Esophagus muscularis mucosa (tissue), 4 donors: ENCODE measurements around the gene TUBB4A. TPM values are rescaled to one million over a fixed set of nuclear protein-coding genes. Genes with fewer than 3 reads are reported as not detected.

Source experiments
- DNase-seq: peaks from one replicate; pipeline ENCODE4 v3.0.0-alpha.2; 2017; ENCODE audit errors: extremely low spot score
- H3K27ac ChIP-seq, 4 donors: fragments of 200-600 bp; sonication (generic); replicated peaks in 1 of 4; 1 replicate in 3 of 4; 2 replicates in 1 of 4; pipeline ENCODE4 v1.5.1; 2016 to 2019; ENCODE audit warnings: mild to moderate bottlenecking in 1 of 4
- H3K27me3 ChIP-seq, 4 donors: fragments of 200-600 bp; sonication (generic); one replicate each; pipeline versions ENCODE4 v1.5.1 to v1.6.0; 2016 to 2019
- H3K36me3 ChIP-seq, 4 donors: fragments of 200-600 bp; sonication (generic); one replicate each; pipeline ENCODE4 v1.5.1; 2016 to 2019
- H3K4me1 ChIP-seq, 4 donors: fragments of 200-600 bp; sonication (generic); one replicate each; pipeline ENCODE4 v1.5.1; 2016 to 2019
- H3K4me3 ChIP-seq, 4 donors: fragments of 200-600 bp; sonication (generic); 1 replicate in 2 of 4; 2 replicates in 2 of 4; pipeline ENCODE4 v1.5.1; 2016 to 2019; ENCODE audit warnings: mild to moderate bottlenecking in 4 of 4, moderate library complexity in 1 of 4
- H3K9me3 ChIP-seq, 4 donors: fragments of 200-600 bp; sonication (generic); 1 replicate in 3 of 4; 2 replicates in 1 of 4; pipeline ENCODE4 v1.5.1; 2016 to 2019
- EP300 ChIP-seq: sonication (generic); formaldehyde crosslinking; IDR thresholded peaks from one replicate; pipeline ENCODE4 v1.6.1; 2017; ENCODE audit warnings: antibody characterized with exemption
- POLR2A ChIP-seq: fragments of 450-650 bp; IDR thresholded peaks from one replicate; pipeline ENCODE4 v1.6.1; 2017; ENCODE audit warnings: antibody characterized with exemption, moderate library complexity, mild to moderate bottlenecking, low read depth
- POLR2AphosphoS5 ChIP-seq, 2 donors: sonication (generic); formaldehyde crosslinking; IDR thresholded peaks; one replicate each; pipeline ENCODE4 v1.6.1; 2017; ENCODE audit warnings: antibody characterized with exemption in 2 of 2
- WGBS: methylation state at CpG from one replicate; pipeline ENCODE4 v1.1.5; 2018; 5-methylcytosine and 5-hydroxymethylcytosine counted together
- intact Hi-C: fragments of 100-400 bp; cut with DNase I; formaldehyde crosslinking; loops from one replicate; pipeline ENCODE4 v1.15.1; 2023
- total RNA-seq, 4 donors: library from RNA; depleted of rRNA; stranded (reverse); fragments of >200 nt; gene quantifications; one replicate each; pipeline versions ENCODE4 v1.1.0 to v1.2.1, GENCODE V29; 2016
- TF ChIP-seq, protein P1 (sequence below), 3 experiments: fragments of 200-600 bp in 2 of 3; fragments of 450-650 bp in 1 of 3; sonication (generic) in 2 of 3; IDR thresholded peaks; one replicate each; pipeline ENCODE4 v1.5.1; 2017 to 2019; ENCODE audit warnings: antibody characterized with exemption in 3 of 3, mild to moderate bottlenecking in 2 of 3, moderate library complexity in 1 of 3

The TUBB4A gene
- total RNA-seq, 4 donors from 2014 or later: 1.7 to 4.7 (median 3.4) TPM

DNA sequence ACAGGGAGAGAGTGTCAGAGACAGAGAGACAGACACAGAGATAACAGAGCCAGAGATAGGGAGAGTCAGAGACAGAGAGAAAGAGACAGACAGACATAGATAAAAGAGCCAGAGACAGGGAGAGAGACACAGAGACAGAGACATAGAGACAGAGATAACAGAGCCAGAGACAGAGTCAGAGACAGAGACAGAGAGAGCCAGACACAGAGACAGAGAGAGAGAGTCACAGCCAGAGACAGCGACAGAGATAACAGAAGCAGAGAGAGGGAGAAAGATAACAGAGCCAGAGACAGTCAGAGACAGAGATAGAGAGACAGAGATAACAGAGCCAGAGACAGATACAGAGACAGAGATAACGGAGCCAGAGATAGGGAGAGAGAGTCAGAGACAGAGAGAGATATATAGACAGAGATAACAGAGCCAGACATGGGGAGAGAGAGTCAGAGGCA lies 27.9 kb upstream of the TUBB4A start:
- H3K4me3 ChIP-seq: peak overlapping the region; percentile 58 to 68 (median 61)
- TF ChIP-seq POLR2AphosphoS5 (IDR thresholded peaks at IDR 0.05) (no peak), EP300 (no peak), POLR2A (no peak)
- TF ChIP-seq, protein P1, sequence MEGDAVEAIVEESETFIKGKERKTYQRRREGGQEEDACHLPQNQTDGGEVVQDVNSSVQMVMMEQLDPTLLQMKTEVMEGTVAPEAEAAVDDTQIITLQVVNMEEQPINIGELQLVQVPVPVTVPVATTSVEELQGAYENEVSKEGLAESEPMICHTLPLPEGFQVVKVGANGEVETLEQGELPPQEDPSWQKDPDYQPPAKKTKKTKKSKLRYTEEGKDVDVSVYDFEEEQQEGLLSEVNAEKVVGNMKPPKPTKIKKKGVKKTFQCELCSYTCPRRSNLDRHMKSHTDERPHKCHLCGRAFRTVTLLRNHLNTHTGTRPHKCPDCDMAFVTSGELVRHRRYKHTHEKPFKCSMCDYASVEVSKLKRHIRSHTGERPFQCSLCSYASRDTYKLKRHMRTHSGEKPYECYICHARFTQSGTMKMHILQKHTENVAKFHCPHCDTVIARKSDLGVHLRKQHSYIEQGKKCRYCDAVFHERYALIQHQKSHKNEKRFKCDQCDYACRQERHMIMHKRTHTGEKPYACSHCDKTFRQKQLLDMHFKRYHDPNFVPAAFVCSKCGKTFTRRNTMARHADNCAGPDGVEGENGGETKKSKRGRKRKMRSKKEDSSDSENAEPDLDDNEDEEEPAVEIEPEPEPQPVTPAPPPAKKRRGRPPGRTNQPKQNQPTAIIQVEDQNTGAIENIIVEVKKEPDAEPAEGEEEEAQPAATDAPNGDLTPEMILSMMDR (IDR thresholded peaks at IDR 0.05): no peak
- H3K27ac ChIP-seq: peak overlapping the region; percentile 67 to 69 (median 68)
- H3K9me3 ChIP-seq: no peaks in the 10 kb centered on the region
- H3K4me1 ChIP-seq: peaks cover 31 to 47% (median 40%) of the 10 kb centered on the region in 4 donors
- 80% methylated on average over 2 of the region's 2 CpGs for WGBS
- DNase-seq: no peak
- no peaks in the 10 kb centered on the region for H3K36me3 ChIP-seq
- intact Hi-C loops: no loop called here
- peaks cover 0 to 39% (median 19%) of the 10 kb centered on the region in 4 donors for H3K27me3 ChIP-seq

DNA sequence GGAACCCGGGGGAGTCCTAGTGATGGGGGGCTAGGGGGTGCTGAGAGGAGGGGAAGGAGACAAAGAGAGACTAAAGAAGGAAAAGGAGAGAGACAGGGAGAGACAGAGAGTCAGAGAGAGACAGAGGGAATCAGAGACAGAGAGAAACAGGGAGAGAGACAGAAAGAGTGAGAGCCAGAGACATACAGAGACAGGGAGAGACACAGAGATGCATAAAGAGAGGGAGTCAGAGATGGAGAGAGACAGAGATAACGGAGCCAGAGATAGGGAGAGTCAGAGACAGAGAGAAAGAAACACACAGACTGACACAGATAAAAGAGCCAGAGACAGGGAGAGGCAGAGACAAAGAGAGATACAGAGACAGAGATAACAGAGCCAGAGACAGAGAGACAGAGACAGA lies 27.2 kb upstream of the TUBB4A start:
- no peak overlapping the region for H3K27ac ChIP-seq
- intact Hi-C loops: no loop called here

DNA sequence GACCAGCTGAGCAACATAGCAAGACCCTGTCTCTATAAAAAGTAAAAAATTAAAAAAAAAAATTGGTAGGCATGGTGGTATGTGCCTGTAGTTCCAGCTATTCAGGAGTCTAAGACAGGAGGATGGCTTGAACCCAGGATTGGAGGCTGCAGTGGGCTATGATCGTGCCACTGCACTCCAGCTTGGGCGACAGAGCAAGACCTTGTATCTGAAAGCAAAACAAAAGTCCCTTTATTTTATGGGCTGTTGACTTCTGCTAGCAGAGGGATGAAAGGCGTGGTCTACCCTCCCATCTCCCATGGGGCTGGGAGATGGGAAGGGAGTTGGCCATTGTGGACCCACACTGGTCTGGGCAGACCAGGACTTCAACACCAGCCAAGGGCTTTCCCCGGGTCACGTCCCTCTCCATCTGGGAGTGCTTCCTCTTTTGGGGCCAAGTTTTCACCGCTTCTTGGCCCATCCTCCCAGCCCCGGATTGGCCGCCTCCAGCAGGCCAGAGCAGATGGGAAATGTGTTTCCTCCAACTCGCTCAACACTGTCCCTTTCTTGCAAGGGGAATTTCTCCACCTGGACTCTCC lies 26.5 kb upstream of the TUBB4A start:
- Histone ChIP-seq H3K9me3 (no peaks in the 10 kb centered on the region), H3K4me3 (no peak overlapping the region), H3K27ac (no peak overlapping the region), H3K36me3 (no peaks in the 10 kb centered on the region), H3K4me1 (peaks cover 31 to 47% (median 41%) of the 10 kb centered on the region in 4 donors), H3K27me3 (peaks cover 0 to 26% (median 17%) of the 10 kb centered on the region in 4 donors)
- peak; percentile 92 for DNase-seq
- 23% methylated on average over 9 of the region's 9 CpGs for WGBS
- intact Hi-C loops: no loop called here
- TF ChIP-seq POLR2A (no peak), POLR2AphosphoS5 (IDR thresholded peaks at IDR 0.05) (peak in 1 of 2 donors; percentile 42)
- TF ChIP-seq, protein P1 (IDR thresholded peaks at IDR 0.05): no peak

More for the DNA sequence above, 27.2 kb upstream of the TUBB4A start:
- WGBS: 56% methylated on average over 2 of the region's 2 CpGs
- peaks cover 0 to 33% (median 19%) of the 10 kb centered on the region in 4 donors for H3K27me3 ChIP-seq
- no peak overlapping the region for H3K4me3 ChIP-seq
- no peaks in the 10 kb centered on the region for H3K36me3 ChIP-seq
- no peaks in the 10 kb centered on the region for H3K9me3 ChIP-seq
- TF ChIP-seq POLR2A (no peak), POLR2AphosphoS5 (IDR thresholded peaks at IDR 0.05) (no peak), EP300 (no peak)
- TF ChIP-seq, protein P1 (IDR thresholded peaks at IDR 0.05): no peak
- H3K4me1 ChIP-seq: peaks cover 31 to 47% (median 40%) of the 10 kb centered on the region in 4 donors
- no peak for DNase-seq

DNA sequence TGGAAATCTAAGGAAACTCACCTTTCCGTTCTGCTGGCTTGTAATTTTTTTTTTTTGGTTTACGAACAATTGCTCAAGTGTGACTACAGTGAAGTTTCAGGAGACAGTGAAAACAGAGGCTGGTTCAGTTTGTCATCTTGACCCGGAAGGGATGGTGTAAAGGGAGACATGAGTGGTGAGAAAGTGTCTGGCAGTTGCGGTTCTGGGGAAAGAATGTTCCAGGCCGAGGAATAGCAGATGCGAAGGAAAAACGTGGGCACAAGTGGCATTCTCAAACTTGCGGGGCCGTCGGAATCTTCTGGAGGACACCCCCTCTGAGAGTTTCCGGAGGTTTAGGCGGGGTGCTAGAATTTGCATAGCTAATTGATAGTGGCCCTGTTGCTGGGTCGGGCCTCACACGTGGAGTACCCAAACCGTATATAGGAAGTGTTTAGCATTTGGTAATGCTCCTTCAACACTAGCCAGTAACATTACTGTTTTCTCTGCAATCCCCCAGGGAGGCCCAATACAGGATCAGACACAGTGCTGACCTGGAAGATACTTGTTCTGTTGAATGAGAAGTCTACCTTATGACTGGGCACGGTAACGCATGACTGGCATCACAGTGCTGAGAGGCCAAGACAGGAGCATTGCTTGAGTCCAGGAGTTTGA lies 25.9 kb upstream of the TUBB4A start:
- no peak overlapping the region for H3K27ac ChIP-seq
- WGBS: 70% methylated on average over 17 of the region's 17 CpGs
- intact Hi-C loops: no loop called here
- H3K27me3 ChIP-seq: peaks cover 0 to 24% (median 18%) of the 10 kb centered on the region in 4 donors
- H3K9me3 ChIP-seq: no peaks in the 10 kb centered on the region
- DNase-seq: no peak
- no peak overlapping the region for H3K4me3 ChIP-seq
- TF ChIP-seq, protein P1 (IDR thresholded peaks at IDR 0.05): no peak
- TF ChIP-seq POLR2A: no peak
- TF ChIP-seq POLR2AphosphoS5 (IDR thresholded peaks at IDR 0.05): no peak
- no peak for TF ChIP-seq EP300
- peaks cover 31 to 46% (median 41%) of the 10 kb centered on the region in 4 donors for H3K4me1 ChIP-seq
- no peaks in the 10 kb centered on the region for H3K36me3 ChIP-seq
